Hepatocyte (in vitro differentiated cells): ENCODE measurements around the gene EXD3.

Source experiments
- EZH2phosphoT487 ChIP-seq: fragments of 200-600 bp; sonication (generic); IDR thresholded peaks from one replicate; pipeline ENCODE4 v1.6.1; 2018; ENCODE audit warnings: antibody characterized with exemption, mild to moderate bottlenecking, low read depth, moderate library complexity; ENCODE audit not compliant: unreplicated experiment, severe bottlenecking
- TF ChIP-seq, protein P1 (sequence below): fragments of 200-600 bp; sonication (generic); IDR thresholded peaks from 2 replicates; pipeline ENCODE4 v1.5.1; 2016; ENCODE audit warnings: antibody characterized with exemption, mild to moderate bottlenecking; ENCODE audit not compliant: poor library complexity

DNA sequence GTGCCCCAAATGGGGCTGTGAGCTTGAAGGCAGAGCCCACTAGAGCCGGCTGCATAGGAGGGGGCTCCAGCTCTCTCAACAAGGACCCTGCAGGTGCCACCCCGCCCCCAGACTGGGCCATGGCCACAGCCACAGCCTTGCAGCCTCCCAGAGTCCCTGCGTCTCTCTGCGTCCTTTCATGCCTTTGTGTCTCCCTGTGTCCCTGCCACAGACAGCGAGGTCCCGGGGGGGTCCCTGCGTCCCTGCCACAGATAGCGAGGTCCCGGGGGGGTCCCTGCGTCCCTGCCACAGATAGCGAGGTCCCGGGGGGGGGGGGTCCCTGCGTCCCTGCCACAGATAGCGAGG lies 6.6 kb upstream of the EXD3 start:
- TF ChIP-seq, protein P1, sequence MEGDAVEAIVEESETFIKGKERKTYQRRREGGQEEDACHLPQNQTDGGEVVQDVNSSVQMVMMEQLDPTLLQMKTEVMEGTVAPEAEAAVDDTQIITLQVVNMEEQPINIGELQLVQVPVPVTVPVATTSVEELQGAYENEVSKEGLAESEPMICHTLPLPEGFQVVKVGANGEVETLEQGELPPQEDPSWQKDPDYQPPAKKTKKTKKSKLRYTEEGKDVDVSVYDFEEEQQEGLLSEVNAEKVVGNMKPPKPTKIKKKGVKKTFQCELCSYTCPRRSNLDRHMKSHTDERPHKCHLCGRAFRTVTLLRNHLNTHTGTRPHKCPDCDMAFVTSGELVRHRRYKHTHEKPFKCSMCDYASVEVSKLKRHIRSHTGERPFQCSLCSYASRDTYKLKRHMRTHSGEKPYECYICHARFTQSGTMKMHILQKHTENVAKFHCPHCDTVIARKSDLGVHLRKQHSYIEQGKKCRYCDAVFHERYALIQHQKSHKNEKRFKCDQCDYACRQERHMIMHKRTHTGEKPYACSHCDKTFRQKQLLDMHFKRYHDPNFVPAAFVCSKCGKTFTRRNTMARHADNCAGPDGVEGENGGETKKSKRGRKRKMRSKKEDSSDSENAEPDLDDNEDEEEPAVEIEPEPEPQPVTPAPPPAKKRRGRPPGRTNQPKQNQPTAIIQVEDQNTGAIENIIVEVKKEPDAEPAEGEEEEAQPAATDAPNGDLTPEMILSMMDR: no peak
- no peak for TF ChIP-seq EZH2phosphoT487
